ENCODE results near the gene LNP1.

- TF ChIP-seq, protein P1, sequence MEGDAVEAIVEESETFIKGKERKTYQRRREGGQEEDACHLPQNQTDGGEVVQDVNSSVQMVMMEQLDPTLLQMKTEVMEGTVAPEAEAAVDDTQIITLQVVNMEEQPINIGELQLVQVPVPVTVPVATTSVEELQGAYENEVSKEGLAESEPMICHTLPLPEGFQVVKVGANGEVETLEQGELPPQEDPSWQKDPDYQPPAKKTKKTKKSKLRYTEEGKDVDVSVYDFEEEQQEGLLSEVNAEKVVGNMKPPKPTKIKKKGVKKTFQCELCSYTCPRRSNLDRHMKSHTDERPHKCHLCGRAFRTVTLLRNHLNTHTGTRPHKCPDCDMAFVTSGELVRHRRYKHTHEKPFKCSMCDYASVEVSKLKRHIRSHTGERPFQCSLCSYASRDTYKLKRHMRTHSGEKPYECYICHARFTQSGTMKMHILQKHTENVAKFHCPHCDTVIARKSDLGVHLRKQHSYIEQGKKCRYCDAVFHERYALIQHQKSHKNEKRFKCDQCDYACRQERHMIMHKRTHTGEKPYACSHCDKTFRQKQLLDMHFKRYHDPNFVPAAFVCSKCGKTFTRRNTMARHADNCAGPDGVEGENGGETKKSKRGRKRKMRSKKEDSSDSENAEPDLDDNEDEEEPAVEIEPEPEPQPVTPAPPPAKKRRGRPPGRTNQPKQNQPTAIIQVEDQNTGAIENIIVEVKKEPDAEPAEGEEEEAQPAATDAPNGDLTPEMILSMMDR (IDR thresholded peaks at IDR 0.05; ENCODE audit: insufficient read depth, low read length): no peak
- no peak for TF ChIP-seq POLR2AphosphoS5 (IDR thresholded peaks at IDR 0.05; ENCODE audit: low read depth)
- no peak for TF ChIP-seq GABPA (IDR thresholded peaks at IDR 0.05; ENCODE audit: low read depth)
- TF ChIP-seq, protein P2, sequence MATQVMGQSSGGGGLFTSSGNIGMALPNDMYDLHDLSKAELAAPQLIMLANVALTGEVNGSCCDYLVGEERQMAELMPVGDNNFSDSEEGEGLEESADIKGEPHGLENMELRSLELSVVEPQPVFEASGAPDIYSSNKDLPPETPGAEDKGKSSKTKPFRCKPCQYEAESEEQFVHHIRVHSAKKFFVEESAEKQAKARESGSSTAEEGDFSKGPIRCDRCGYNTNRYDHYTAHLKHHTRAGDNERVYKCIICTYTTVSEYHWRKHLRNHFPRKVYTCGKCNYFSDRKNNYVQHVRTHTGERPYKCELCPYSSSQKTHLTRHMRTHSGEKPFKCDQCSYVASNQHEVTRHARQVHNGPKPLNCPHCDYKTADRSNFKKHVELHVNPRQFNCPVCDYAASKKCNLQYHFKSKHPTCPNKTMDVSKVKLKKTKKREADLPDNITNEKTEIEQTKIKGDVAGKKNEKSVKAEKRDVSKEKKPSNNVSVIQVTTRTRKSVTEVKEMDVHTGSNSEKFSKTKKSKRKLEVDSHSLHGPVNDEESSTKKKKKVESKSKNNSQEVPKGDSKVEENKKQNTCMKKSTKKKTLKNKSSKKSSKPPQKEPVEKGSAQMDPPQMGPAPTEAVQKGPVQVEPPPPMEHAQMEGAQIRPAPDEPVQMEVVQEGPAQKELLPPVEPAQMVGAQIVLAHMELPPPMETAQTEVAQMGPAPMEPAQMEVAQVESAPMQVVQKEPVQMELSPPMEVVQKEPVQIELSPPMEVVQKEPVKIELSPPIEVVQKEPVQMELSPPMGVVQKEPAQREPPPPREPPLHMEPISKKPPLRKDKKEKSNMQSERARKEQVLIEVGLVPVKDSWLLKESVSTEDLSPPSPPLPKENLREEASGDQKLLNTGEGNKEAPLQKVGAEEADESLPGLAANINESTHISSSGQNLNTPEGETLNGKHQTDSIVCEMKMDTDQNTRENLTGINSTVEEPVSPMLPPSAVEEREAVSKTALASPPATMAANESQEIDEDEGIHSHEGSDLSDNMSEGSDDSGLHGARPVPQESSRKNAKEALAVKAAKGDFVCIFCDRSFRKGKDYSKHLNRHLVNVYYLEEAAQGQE (IDR thresholded peaks at IDR 0.05; ENCODE audit: insufficient replicate concordance, low read depth): no peak
- no peak for TF ChIP-seq SPI1 (IDR thresholded peaks at IDR 0.05; ENCODE audit: borderline replicate concordance, low read depth)
These were observed 42.3 kb upstream of the LNP1 start for GRCh38 chr3:100359035-100359434.

Measured in HL-60 (cell line).